Kidney (tissue), 14 donors: ENCODE results near the gene OSBPL2. TPM values are rescaled to one million over a fixed set of nuclear protein-coding genes. Genes with fewer than 3 reads are reported as not detected.

Experiments used
- DNase-seq, 5 donors: peaks; one replicate each; pipeline ENCODE4 v3.0.0-alpha.2; 2013 to 2020
- FAIRE-seq: peaks from 2 replicates; lab custom pipeline; 2012; peaks lifted over from hg19 to GRCh38; lab: Jason Lieb, UNC
- H3K27ac ChIP-seq, 2 donors: one replicate each; pipeline ENCODE4 v1.7.0; 2013; ENCODE audit warnings: low read depth in 2 of 2, low read length in 2 of 2, inconsistent platforms in 1 of 2
- H3K27me3 ChIP-seq: one replicate; pipeline ENCODE4 v1.7.1; 2013; ENCODE audit warnings: low read length, inconsistent platforms; ENCODE audit not compliant: control insufficient read depth, insufficient read depth
- H3K36me3 ChIP-seq, 3 donors: one replicate each; pipeline versions ENCODE4 v1.7.0 to v1.7.1; 2013; ENCODE audit warnings: low read length in 3 of 3, control low read depth in 1 of 3, inconsistent platforms in 1 of 3; ENCODE audit not compliant: insufficient read depth in 3 of 3, control insufficient read depth in 2 of 3
- H3K4me1 ChIP-seq, 3 donors: one replicate each; pipeline versions ENCODE4 v1.7.0 to v1.7.1; 2013; ENCODE audit warnings: low read length in 3 of 3, inconsistent platforms in 1 of 3, low read depth in 1 of 3; ENCODE audit not compliant: control insufficient read depth in 2 of 3, insufficient read depth in 2 of 3
- H3K4me3 ChIP-seq, 3 donors: one replicate each; pipeline versions ENCODE4 v1.7.0 to v1.8.1; 2013; ENCODE audit warnings: low read length in 3 of 3, control low read depth in 1 of 3, inconsistent platforms in 1 of 3
- H3K9ac ChIP-seq, 3 donors: one replicate each; pipeline versions ENCODE4 v1.7.0 to v1.7.1; 2013; ENCODE audit warnings: low read length in 3 of 3, control low read depth in 1 of 3, inconsistent platforms in 1 of 3
- H3K9me3 ChIP-seq, 3 donors: one replicate each; pipeline versions ENCODE4 v1.7.0 to v1.7.1; 2013; ENCODE audit warnings: low read length in 3 of 3, control low read depth in 1 of 3, inconsistent platforms in 1 of 3; ENCODE audit not compliant: control insufficient read depth in 2 of 3, insufficient read depth in 1 of 3
- CTCF ChIP-seq: IDR thresholded peaks from 3 replicates; pipeline ENCODE4 v1.5.1; 2012; ENCODE audit warnings: mild to moderate bottlenecking, moderate library complexity, borderline replicate concordance; ENCODE audit not compliant: insufficient read depth; ENCODE audit errors: extremely low read depth
- intact Hi-C: fragments of 100-400 bp; cut with DNase I; formaldehyde crosslinking; loops from one replicate; pipeline ENCODE4 v1.11.1; 2022
- polyA plus RNA-seq: library from polyadenylated mRNA; stranded (reverse); fragments of 350-450 nt; fragmentation: Illumina TruSeq; extraction: RNeasy Lipid Tissue Mini Kit (QIAGEN cat#74804); gene quantifications from one replicate; pipeline ENCODE4 v1.2.3, GENCODE V29; 2014; ENCODE audit warnings: low read depth, low replicate concordance; ENCODE audit not compliant: insufficient read depth
- total RNA-seq: library from RNA; stranded (reverse); fragmentation: NEBNext Ultra II Directional; extraction: Animal tissue kit (Norgen Biotek cat#: 25700); gene quantifications from one replicate; pipeline ENCODE4 v1.2.1, GENCODE V29; 2021
- donor health status: control.
- donor health status: control.
- donor health status: control.
- donor health status: control.
- donor health status: control.
- donor health status: DM: yes; HTN: yes; CAD: no.
- donor health status: Normal renal cell carcinoma (clear cell type).

The OSBPL2 gene
- total and polyA plus RNA-seq, 2 donors from 2014 or later = 20.4 to 57.1 TPM

GRCh38 chr20:62246872-62247652 lies 8.7 kb downstream of the OSBPL2 start:
- intact Hi-C loops = no loop called here
- Histone ChIP-seq H3K9ac (peak overlapping the region in 1 of 3 donors; percentile 34), H3K4me1 (peaks cover 0 to 17% (median 12%) of the 10 kb centered on the region in 3 donors)

DNA sequence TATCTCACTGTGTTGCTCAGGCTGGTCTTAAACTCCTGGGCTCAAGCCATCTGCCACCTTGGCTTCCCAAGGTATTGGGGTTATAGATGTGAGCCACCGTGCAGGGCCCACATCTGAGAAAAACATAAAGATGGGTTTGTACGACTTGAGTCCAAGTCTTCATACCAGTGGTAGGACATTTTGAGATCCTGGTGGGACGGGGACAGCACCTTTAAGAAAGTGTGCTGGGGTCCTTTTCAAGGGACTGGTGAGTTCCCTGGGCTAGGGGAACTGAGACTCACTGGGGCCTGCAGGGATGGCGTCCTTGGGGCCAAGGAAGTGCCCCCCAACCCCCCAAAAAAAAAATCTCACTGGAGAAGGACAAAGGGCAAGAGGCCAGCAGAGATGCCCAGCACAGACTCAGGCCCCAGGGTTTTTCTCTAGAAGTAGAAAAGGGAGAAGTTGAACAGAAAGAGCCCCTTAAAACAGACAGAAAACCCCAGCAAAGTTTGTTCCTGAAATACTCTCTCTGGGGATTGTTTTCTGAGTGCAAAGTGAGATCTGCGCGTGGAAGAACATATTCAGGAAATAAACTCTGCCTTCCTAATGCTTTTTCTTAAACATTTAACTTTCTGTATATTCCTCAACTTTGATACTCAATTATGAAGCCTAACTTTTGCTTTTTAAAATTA lies 10.7 kb downstream of the OSBPL2 start:
- Histone ChIP-seq H3K9me3 (no peaks in the 10 kb centered on the region), H3K36me3 (peaks cover 0 to 4% (median 0%) of the 10 kb centered on the region in 3 donors), H3K27me3 (no peaks in the 10 kb centered on the region), H3K9ac (no peak overlapping the region), H3K4me3 (no peak overlapping the region), H3K4me1 (peaks cover 0 to 17% (median 12%) of the 10 kb centered on the region in 3 donors), H3K27ac (no peak overlapping the region)
- TF ChIP-seq CTCF = no peak
- FAIRE-seq (no peak), DNase-seq (no peak)
- intact Hi-C loops = no loop called here

More at GRCh38 chr20:62246872-62247652, 8.7 kb downstream of the OSBPL2 start:
- Histone ChIP-seq H3K4me3 (no peak overlapping the region), H3K27ac (peak overlapping the region in 1 of 2 donors; percentile 63), H3K36me3 (no peaks in the 10 kb centered on the region), H3K9me3 (no peaks in the 10 kb centered on the region), H3K27me3 (no peaks in the 10 kb centered on the region)
- FAIRE-seq = no peak
- DNase-seq = peak in 1 of 5 donors; percentile 70
- no peak for TF ChIP-seq CTCF

GRCh38 chr20:62252342-62252966 lies 14.1 kb downstream of the OSBPL2 start:
- no peaks in the 10 kb centered on the region for H3K27me3 ChIP-seq
- no peaks in the 10 kb centered on the region for H3K9me3 ChIP-seq
- no peak for FAIRE-seq
- H3K36me3 ChIP-seq = peaks cover 0 to 14% (median 4%) of the 10 kb centered on the region in 3 donors
- TF ChIP-seq CTCF = no peak
- H3K4me3 ChIP-seq = no peak overlapping the region
- no peak overlapping the region for H3K9ac ChIP-seq
- intact Hi-C loops = no loop called here
- no peak for DNase-seq
- no peak overlapping the region for H3K27ac ChIP-seq
- H3K4me1 ChIP-seq = peaks cover 0 to under 1% (median 0%) of the 10 kb centered on the region in 3 donors
